Measurements from ENCODE around the gene LRG1.
A peak's percentile ranks its signal among the peaks of the same experiment; 100 is the strongest.

DNA sequence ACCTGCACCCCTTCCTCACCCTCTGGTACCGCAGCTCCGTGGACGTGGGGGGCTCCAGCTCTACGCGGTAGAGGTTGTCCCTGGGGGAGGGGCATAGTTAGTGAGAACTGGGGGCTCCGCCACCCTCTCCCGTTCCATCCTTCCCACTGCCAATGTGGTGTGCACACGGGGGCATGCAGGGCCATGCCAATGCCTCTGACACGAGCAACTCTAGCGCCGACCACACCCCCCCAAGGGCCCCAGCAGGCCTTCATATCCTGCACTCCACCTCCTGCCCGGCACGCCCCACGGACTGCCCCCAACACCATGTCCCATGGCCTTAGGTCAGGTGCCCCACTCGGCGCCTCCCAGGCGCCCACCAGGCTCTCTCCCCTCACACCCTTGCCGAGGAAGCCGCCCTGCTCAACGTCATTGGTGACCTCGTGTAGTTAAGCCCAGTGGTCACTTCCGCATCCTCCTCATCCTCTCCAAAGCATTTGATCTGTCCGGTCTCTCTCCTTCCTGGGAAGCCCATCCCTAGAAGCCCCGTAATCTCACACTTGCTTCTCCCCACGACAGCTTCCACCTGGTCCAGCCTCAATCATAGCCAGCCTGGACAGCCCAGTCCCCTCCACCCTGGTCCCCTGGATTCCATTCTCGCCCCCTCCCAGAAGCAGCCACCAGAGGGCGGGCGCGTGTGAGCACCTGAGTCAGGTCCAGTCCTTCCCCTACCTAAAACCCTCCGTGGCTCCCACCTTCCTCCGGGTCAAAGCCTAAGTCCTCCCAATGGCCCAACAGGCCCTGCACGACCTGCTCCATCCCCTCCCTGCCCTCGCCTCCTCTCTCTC, 17.5 kb upstream of the LRG1 start:
- TF ChIP-seq, protein P1, sequence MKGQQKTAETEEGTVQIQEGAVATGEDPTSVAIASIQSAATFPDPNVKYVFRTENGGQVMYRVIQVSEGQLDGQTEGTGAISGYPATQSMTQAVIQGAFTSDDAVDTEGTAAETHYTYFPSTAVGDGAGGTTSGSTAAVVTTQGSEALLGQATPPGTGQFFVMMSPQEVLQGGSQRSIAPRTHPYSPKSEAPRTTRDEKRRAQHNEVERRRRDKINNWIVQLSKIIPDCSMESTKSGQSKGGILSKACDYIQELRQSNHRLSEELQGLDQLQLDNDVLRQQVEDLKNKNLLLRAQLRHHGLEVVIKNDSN (IDR thresholded peaks at IDR 0.05), result no peak
- TF ChIP-seq CEBPB (IDR thresholded peaks at IDR 0.05) (no peak), YY1 (IDR thresholded peaks at IDR 0.05; ENCODE audit: low read depth) (no peak), EGR1 (IDR thresholded peaks at IDR 0.05) (no peak), TCF12 (IDR thresholded peaks at IDR 0.05; ENCODE audit: low read depth) (no peak), EP300 (IDR thresholded peaks at IDR 0.05; ENCODE audit: borderline replicate concordance) (no peak), RAD21 (IDR thresholded peaks at IDR 0.05; ENCODE audit: low read depth) (peak; percentile 40; the same call in 1 of the 2 replicates)
- TF ChIP-seq, protein P2, sequence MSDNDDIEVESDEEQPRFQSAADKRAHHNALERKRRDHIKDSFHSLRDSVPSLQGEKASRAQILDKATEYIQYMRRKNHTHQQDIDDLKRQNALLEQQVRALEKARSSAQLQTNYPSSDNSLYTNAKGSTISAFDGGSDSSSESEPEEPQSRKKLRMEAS (IDR thresholded peaks at IDR 0.05), result no peak
- TF ChIP-seq, protein P3, sequence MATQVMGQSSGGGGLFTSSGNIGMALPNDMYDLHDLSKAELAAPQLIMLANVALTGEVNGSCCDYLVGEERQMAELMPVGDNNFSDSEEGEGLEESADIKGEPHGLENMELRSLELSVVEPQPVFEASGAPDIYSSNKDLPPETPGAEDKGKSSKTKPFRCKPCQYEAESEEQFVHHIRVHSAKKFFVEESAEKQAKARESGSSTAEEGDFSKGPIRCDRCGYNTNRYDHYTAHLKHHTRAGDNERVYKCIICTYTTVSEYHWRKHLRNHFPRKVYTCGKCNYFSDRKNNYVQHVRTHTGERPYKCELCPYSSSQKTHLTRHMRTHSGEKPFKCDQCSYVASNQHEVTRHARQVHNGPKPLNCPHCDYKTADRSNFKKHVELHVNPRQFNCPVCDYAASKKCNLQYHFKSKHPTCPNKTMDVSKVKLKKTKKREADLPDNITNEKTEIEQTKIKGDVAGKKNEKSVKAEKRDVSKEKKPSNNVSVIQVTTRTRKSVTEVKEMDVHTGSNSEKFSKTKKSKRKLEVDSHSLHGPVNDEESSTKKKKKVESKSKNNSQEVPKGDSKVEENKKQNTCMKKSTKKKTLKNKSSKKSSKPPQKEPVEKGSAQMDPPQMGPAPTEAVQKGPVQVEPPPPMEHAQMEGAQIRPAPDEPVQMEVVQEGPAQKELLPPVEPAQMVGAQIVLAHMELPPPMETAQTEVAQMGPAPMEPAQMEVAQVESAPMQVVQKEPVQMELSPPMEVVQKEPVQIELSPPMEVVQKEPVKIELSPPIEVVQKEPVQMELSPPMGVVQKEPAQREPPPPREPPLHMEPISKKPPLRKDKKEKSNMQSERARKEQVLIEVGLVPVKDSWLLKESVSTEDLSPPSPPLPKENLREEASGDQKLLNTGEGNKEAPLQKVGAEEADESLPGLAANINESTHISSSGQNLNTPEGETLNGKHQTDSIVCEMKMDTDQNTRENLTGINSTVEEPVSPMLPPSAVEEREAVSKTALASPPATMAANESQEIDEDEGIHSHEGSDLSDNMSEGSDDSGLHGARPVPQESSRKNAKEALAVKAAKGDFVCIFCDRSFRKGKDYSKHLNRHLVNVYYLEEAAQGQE (IDR thresholded peaks at IDR 0.05; ENCODE audit: low read depth), result no peak
